HG03571 (cell line): ENCODE measurements around the gene CBLL1.
A peak's percentile ranks its signal among the peaks of the same experiment; 100 is the strongest.

ENCODE experiments used
- ATAC-seq: cut with Tn5 transposase; IDR thresholded peaks from one replicate; pipeline ENCODE4 v1.9.1; 2021; ENCODE audit not compliant: unreplicated experiment

Gene CBLL1

GRCh38 chr7:107742678-107743566, 1.0 kb upstream of the CBLL1 start:
- peak; percentile 35 for ATAC-seq

GRCh38 chr7:107744345-107744750, 406 bp downstream of the CBLL1 start:
- peak; percentile 33 for ATAC-seq

GRCh38 chr7:107746006-107746405, 2.1 kb downstream of the CBLL1 start:
- no peak for ATAC-seq

- no peak for ATAC-seq
These were observed 7.2 kb downstream of the CBLL1 start for GRCh38 chr7:107751113-107751512.

- ATAC-seq, result no peak
These were observed 10.7 kb downstream of the CBLL1 start for GRCh38 chr7:107754642-107755041.

GRCh38 chr7:107758667-107759066, 14.7 kb downstream of the CBLL1 start:
- no peak for ATAC-seq

GRCh38 chr7:107767391-107767790, 23.4 kb downstream of the CBLL1 start:
- no peak for ATAC-seq

- no peak for ATAC-seq
These were observed 24.3 kb downstream of the CBLL1 start for GRCh38 chr7:107768263-107768662.

GRCh38 chr7:107773027-107773426, 29.1 kb downstream of the CBLL1 start:
- no peak for ATAC-seq

GRCh38 chr7:107777702-107778101, 33.8 kb downstream of the CBLL1 start:
- no peak for ATAC-seq

GRCh38 chr7:107778283-107778682, 34.3 kb downstream of the CBLL1 start:
- ATAC-seq, result no peak

- ATAC-seq, result no peak
These were observed 35.7 kb downstream of the CBLL1 start for GRCh38 chr7:107779647-107780099.

GRCh38 chr7:107782374-107782773, 38.4 kb downstream of the CBLL1 start:
- no peak for ATAC-seq

- no peak for ATAC-seq
These were observed 39.7 kb downstream of the CBLL1 start for GRCh38 chr7:107783648-107784047.

GRCh38 chr7:107785170-107785569, 41.2 kb downstream of the CBLL1 start:
- no peak for ATAC-seq

- no peak for ATAC-seq
These were observed 42.0 kb downstream of the CBLL1 start for GRCh38 chr7:107785926-107786325.

- no peak for ATAC-seq
These were observed 44.3 kb downstream of the CBLL1 start for GRCh38 chr7:107788216-107788615.

- no peak for ATAC-seq
These were observed 44.7 kb downstream of the CBLL1 start for GRCh38 chr7:107788662-107789061.

GRCh38 chr7:107789647-107790046, 45.7 kb downstream of the CBLL1 start:
- no peak for ATAC-seq

- no peak for ATAC-seq
These were observed 48.4 kb downstream of the CBLL1 start for GRCh38 chr7:107792364-107792763.

- no peak for ATAC-seq
These were observed 55.8 kb downstream of the CBLL1 start for GRCh38 chr7:107799647-107800264.

- ATAC-seq, result no peak
These were observed 59.2 kb downstream of the CBLL1 start, which contains the start of gene SLC26A3 for GRCh38 chr7:107803009-107803610. Gene SLC26A3 (minus strand): TSS chr7:107803223. CDS start chr7:107794509, 8,714 bp downstream.
